PFSK-1 (cell line): Measurements from ENCODE around the gene STK17B.

ENCODE experiments used
- FOXP2 ChIP-seq: optimal IDR thresholded peaks from 2 replicates; pipeline ENCODE3; 2011; ENCODE audit warnings: borderline replicate concordance, control low read depth, inconsistent platforms; ENCODE audit not compliant: insufficient read depth; ENCODE audit errors: extremely low read length, extremely low read depth
- POLR2AphosphoS5 ChIP-seq: IDR thresholded peaks from 2 replicates; pipeline ENCODE4 v1.6.1; 2012; ENCODE audit warnings: low read depth, mild to moderate bottlenecking, control low read depth, low read length, moderate library complexity
- REST ChIP-seq, 2 experiments: IDR thresholded peaks; 2 replicates each; pipeline versions ENCODE4 v1.6.1 to v1.8.0; 2011 to 2012; ENCODE audit warnings: low read depth in 2 of 2, low read length in 2 of 2, control low read depth in 1 of 2, inconsistent platforms in 1 of 2, mild to moderate bottlenecking in 1 of 2, moderate library complexity in 1 of 2; ENCODE audit not compliant: insufficient read depth in 1 of 2
- SIN3A ChIP-seq: IDR thresholded peaks from 2 replicates; pipeline ENCODE4 v1.6.1; 2012; ENCODE audit warnings: mild to moderate bottlenecking, low read length, moderate library complexity, borderline replicate concordance; ENCODE audit not compliant: insufficient read depth
- TAF1 ChIP-seq: IDR thresholded peaks from 2 replicates; pipeline ENCODE4 v1.6.1; 2012; ENCODE audit warnings: low read length, control low read depth, borderline replicate concordance; ENCODE audit not compliant: insufficient read depth

Gene STK17B

GRCh38 chr2:196184921-196185320 is 13.5 kb upstream of the STK17B start:
- TF ChIP-seq REST (IDR thresholded peaks at IDR 0.05; ENCODE audit: insufficient read depth in 1 of 2, low read depth in 2 of 2, low read length in 2 of 2): no peak
- no peak for TF ChIP-seq FOXP2
- TF ChIP-seq POLR2AphosphoS5: no peak
- no peak for TF ChIP-seq TAF1
- TF ChIP-seq SIN3A: no peak

- TF ChIP-seq TAF1: no peak
Measured at GRCh38 chr2:196183528-196184231, 12.3 kb upstream of the STK17B start.

- TF ChIP-seq REST (IDR thresholded peaks at IDR 0.05; ENCODE audit: insufficient read depth in 1 of 2, low read depth in 2 of 2, low read length in 2 of 2) (no peak), FOXP2 (no peak), TAF1 (no peak), POLR2AphosphoS5 (no peak), SIN3A (no peak)
Measured at GRCh38 chr2:196183172-196183473, 11.7 kb upstream of the STK17B start.

GRCh38 chr2:196182439-196183171 is 11.2 kb upstream of the STK17B start:
- TF ChIP-seq FOXP2: no peak

- TF ChIP-seq FOXP2: no peak
- no peak for TF ChIP-seq POLR2AphosphoS5
- no peak for TF ChIP-seq REST (IDR thresholded peaks at IDR 0.05; ENCODE audit: insufficient read depth in 1 of 2, low read depth in 2 of 2, low read length in 2 of 2)
- no peak for TF ChIP-seq TAF1
- TF ChIP-seq SIN3A: no peak
Measured at GRCh38 chr2:196181484-196181883, 10.1 kb upstream of the STK17B start.

- no peak for TF ChIP-seq REST (IDR thresholded peaks at IDR 0.05; ENCODE audit: insufficient read depth in 1 of 2, low read depth in 2 of 2, low read length in 2 of 2)
- TF ChIP-seq FOXP2: no peak
- TF ChIP-seq TAF1: no peak
- no peak for TF ChIP-seq SIN3A
- TF ChIP-seq POLR2AphosphoS5: no peak
Measured at GRCh38 chr2:196177124-196177523, 5.7 kb upstream of the STK17B start.
